ENCODE measurements around the gene TMEM236.
A peak's percentile ranks its signal among the peaks of the same experiment; 100 is the strongest.

Gene TMEM236

GRCh38 chr10:17784688-17785087, 32.7 kb downstream of the TMEM236 start:
- DNase-seq (ENCODE audit: low read depth in 2 of 3, low spot score in 1 of 3): no peak

- DNase-seq (ENCODE audit: low read depth in 2 of 3, low spot score in 1 of 3): no peak
These were observed 33.4 kb downstream of the TMEM236 start for GRCh38 chr10:17785276-17785930.

- DNase-seq (ENCODE audit: low read depth in 2 of 3, low spot score in 1 of 3): no peak
These were observed 35.3 kb downstream of the TMEM236 start for GRCh38 chr10:17787087-17787961.

- DNase-seq (ENCODE audit: low read depth in 2 of 3, low spot score in 1 of 3): no peak
These were observed 36.6 kb downstream of the TMEM236 start for GRCh38 chr10:17788646-17789045.

GRCh38 chr10:17789396-17789795, 37.4 kb downstream of the TMEM236 start:
- DNase-seq (ENCODE audit: low read depth in 2 of 3, low spot score in 1 of 3): no peak

GRCh38 chr10:17790651-17791050, 38.6 kb downstream of the TMEM236 start:
- no peak for DNase-seq (ENCODE audit: low read depth in 2 of 3, low spot score in 1 of 3)

GRCh38 chr10:17792991-17793390, 41.0 kb downstream of the TMEM236 start:
- no peak for DNase-seq (ENCODE audit: low read depth in 2 of 3, low spot score in 1 of 3)

GRCh38 chr10:17793823-17794644, 42.0 kb downstream of the TMEM236 start:
- no peak for DNase-seq (ENCODE audit: low read depth in 2 of 3, low spot score in 1 of 3)

GRCh38 chr10:17795083-17795482, 43.1 kb downstream of the TMEM236 start:
- DNase-seq (ENCODE audit: low read depth in 2 of 3, low spot score in 1 of 3): no peak

- no peak for DNase-seq (ENCODE audit: low read depth in 2 of 3, low spot score in 1 of 3)
These were observed 44.0 kb downstream of the TMEM236 start for GRCh38 chr10:17795813-17796594.

GRCh38 chr10:17801507-17801906, 49.5 kb downstream of the TMEM236 start:
- no peak for DNase-seq (ENCODE audit: low read depth in 2 of 3, low spot score in 1 of 3)

- no peak for DNase-seq (ENCODE audit: low read depth in 2 of 3, low spot score in 1 of 3)
These were observed 50.3 kb downstream of the TMEM236 start for GRCh38 chr10:17802350-17802749.

- no peak for DNase-seq (ENCODE audit: low read depth in 2 of 3, low spot score in 1 of 3)
These were observed 51.0 kb downstream of the TMEM236 start for GRCh38 chr10:17802976-17803375.

- no peak for DNase-seq (ENCODE audit: low read depth in 2 of 3, low spot score in 1 of 3)
These were observed 53.3 kb downstream of the TMEM236 start for GRCh38 chr10:17805330-17805729.

- DNase-seq (ENCODE audit: low read depth in 2 of 3, low spot score in 1 of 3): peak in 2 of 3 donors; percentile 8
These were observed 54.0 kb downstream of the TMEM236 start for GRCh38 chr10:17805921-17806577.

- no peak for DNase-seq (ENCODE audit: low read depth in 2 of 3, low spot score in 1 of 3)
These were observed 57.2 kb downstream of the TMEM236 start, which contains the start of gene MRC1 for GRCh38 chr10:17808971-17809841. Gene MRC1 (plus strand): TSS chr10:17809348. CDS start chr10:17809466, 118 bp downstream.

GRCh38 chr10:17811146-17811865, 59.3 kb downstream of the TMEM236 start:
- no peak for DNase-seq (ENCODE audit: low read depth in 2 of 3, low spot score in 1 of 3)

GRCh38 chr10:17814973-17815372, 63.0 kb downstream of the TMEM236 start:
- no peak for DNase-seq (ENCODE audit: low read depth in 2 of 3, low spot score in 1 of 3)

- no peak for DNase-seq (ENCODE audit: low read depth in 2 of 3, low spot score in 1 of 3)
These were observed 64.2 kb downstream of the TMEM236 start for GRCh38 chr10:17816199-17816598.
